Uterus (tissue), 2 donors: Measurements from ENCODE around the gene PTGER2.

ENCODE experiments used
- POLR2A ChIP-seq, 2 donors: fragments of 450-650 bp; IDR thresholded peaks; one replicate each; pipeline ENCODE4 v1.6.1; 2016; ENCODE audit warnings: antibody characterized with exemption in 2 of 2, mild to moderate bottlenecking in 1 of 2, moderate library complexity in 1 of 2
- TF ChIP-seq, protein P1 (sequence below), 4 experiments: fragments of 200-600 bp in 2 of 4; fragments of 450-650 bp in 2 of 4; sonication (generic) in 2 of 4; IDR thresholded peaks; one replicate each; pipeline ENCODE4 v1.5.1; 2016 to 2019; ENCODE audit warnings: antibody characterized with exemption in 4 of 4, mild to moderate bottlenecking in 2 of 4, moderate library complexity in 1 of 4

DNA sequence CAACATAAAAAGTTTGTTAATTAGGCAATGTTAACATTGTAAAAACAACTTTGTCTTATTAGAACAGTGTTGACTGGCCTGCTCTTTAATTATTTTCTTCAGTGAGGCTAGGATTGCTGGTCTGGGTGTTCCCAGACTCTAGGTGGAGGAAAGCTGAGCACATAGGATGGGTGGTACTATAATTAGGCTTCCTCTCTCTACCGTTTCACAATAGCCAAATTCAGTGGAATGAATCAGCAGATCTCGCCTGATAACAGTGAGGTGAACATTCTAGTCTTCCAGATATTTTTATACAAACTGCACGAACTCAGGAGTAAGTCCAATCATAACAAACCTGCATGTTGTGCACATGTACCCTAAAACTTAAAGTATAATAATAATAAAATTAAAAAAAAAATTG, 34.7 kb upstream of the PTGER2 start:
- TF ChIP-seq, protein P1, sequence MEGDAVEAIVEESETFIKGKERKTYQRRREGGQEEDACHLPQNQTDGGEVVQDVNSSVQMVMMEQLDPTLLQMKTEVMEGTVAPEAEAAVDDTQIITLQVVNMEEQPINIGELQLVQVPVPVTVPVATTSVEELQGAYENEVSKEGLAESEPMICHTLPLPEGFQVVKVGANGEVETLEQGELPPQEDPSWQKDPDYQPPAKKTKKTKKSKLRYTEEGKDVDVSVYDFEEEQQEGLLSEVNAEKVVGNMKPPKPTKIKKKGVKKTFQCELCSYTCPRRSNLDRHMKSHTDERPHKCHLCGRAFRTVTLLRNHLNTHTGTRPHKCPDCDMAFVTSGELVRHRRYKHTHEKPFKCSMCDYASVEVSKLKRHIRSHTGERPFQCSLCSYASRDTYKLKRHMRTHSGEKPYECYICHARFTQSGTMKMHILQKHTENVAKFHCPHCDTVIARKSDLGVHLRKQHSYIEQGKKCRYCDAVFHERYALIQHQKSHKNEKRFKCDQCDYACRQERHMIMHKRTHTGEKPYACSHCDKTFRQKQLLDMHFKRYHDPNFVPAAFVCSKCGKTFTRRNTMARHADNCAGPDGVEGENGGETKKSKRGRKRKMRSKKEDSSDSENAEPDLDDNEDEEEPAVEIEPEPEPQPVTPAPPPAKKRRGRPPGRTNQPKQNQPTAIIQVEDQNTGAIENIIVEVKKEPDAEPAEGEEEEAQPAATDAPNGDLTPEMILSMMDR (IDR thresholded peaks at IDR 0.05) = no peak
- no peak for TF ChIP-seq POLR2A (IDR thresholded peaks at IDR 0.05)
